ENCODE measurements around the gene UAP1L1.

The UAP1L1 gene

GRCh38 chr9:137108608-137109249, 31.4 kb downstream of the UAP1L1 start:
- Histone ChIP-seq H3K9me3 (ENCODE audit: control insufficient read depth in 1 of 2, low read length in 2 of 2) (no peaks in the 10 kb centered on the region), H3K4me1 (ENCODE audit: control insufficient read depth in 1 of 2, insufficient read depth in 2 of 2, low read length in 2 of 2) (no peaks in the 10 kb centered on the region), H3K4me3 (ENCODE audit: low read depth in 1 of 2, low read length in 2 of 2) (no peak overlapping the region), H3K27ac (ENCODE audit: low read length) (no peak overlapping the region), H3K36me3 (ENCODE audit: control insufficient read depth in 1 of 2, insufficient read depth in 2 of 2, low read length in 2 of 2) (peaks cover 3 to 74% of the 10 kb centered on the region in 2 donors), H3K27me3 (ENCODE audit: low read depth, low read length) (no peaks in the 10 kb centered on the region)

GRCh38 chr9:137109250-137110146, 32.2 kb downstream of the UAP1L1 start:
- Histone ChIP-seq H3K27me3 (ENCODE audit: low read depth, low read length) (no peaks in the 10 kb centered on the region), H3K27ac (ENCODE audit: low read length) (no peak overlapping the region), H3K4me1 (ENCODE audit: control insufficient read depth in 1 of 2, insufficient read depth in 2 of 2, low read length in 2 of 2) (no peaks in the 10 kb centered on the region), H3K9me3 (ENCODE audit: control insufficient read depth in 1 of 2, low read length in 2 of 2) (no peaks in the 10 kb centered on the region), H3K4me3 (ENCODE audit: low read depth in 1 of 2, low read length in 2 of 2) (no peak overlapping the region), H3K36me3 (ENCODE audit: control insufficient read depth in 1 of 2, insufficient read depth in 2 of 2, low read length in 2 of 2) (peaks cover 0 to 68% of the 10 kb centered on the region in 2 donors)

GRCh38 chr9:137110147-137110910, 33.0 kb downstream of the UAP1L1 start:
- Histone ChIP-seq H3K27ac (ENCODE audit: low read length) (no peak overlapping the region), H3K36me3 (ENCODE audit: control insufficient read depth in 1 of 2, insufficient read depth in 2 of 2, low read length in 2 of 2) (peaks cover 0 to 63% of the 10 kb centered on the region in 2 donors), H3K27me3 (ENCODE audit: low read depth, low read length) (no peaks in the 10 kb centered on the region), H3K4me3 (ENCODE audit: low read depth in 1 of 2, low read length in 2 of 2) (no peak overlapping the region), H3K4me1 (ENCODE audit: control insufficient read depth in 1 of 2, insufficient read depth in 2 of 2, low read length in 2 of 2) (peaks cover 0 to 6% of the 10 kb centered on the region in 2 donors), H3K9me3 (ENCODE audit: control insufficient read depth in 1 of 2, low read length in 2 of 2) (no peaks in the 10 kb centered on the region)

- Histone ChIP-seq H3K9me3 (ENCODE audit: control insufficient read depth in 1 of 2, low read length in 2 of 2) (no peaks in the 10 kb centered on the region), H3K4me1 (ENCODE audit: control insufficient read depth in 1 of 2, insufficient read depth in 2 of 2, low read length in 2 of 2) (peaks cover 0 to 6% of the 10 kb centered on the region in 2 donors), H3K27ac (ENCODE audit: low read length) (no peak overlapping the region), H3K27me3 (ENCODE audit: low read depth, low read length) (no peaks in the 10 kb centered on the region), H3K36me3 (ENCODE audit: control insufficient read depth in 1 of 2, insufficient read depth in 2 of 2, low read length in 2 of 2) (peaks cover 0 to 55% of the 10 kb centered on the region in 2 donors), H3K4me3 (ENCODE audit: low read depth in 1 of 2, low read length in 2 of 2) (no peak overlapping the region)
These were observed 33.8 kb downstream of the UAP1L1 start for GRCh38 chr9:137110911-137111787.

- H3K27me3 ChIP-seq (ENCODE audit: low read depth, low read length), result no peaks in the 10 kb centered on the region
- peaks cover 0 to 6% of the 10 kb centered on the region in 2 donors for H3K4me1 ChIP-seq (ENCODE audit: control insufficient read depth in 1 of 2, insufficient read depth in 2 of 2, low read length in 2 of 2)
- H3K36me3 ChIP-seq (ENCODE audit: control insufficient read depth in 1 of 2, insufficient read depth in 2 of 2, low read length in 2 of 2), result peaks cover 0 to 47% of the 10 kb centered on the region in 2 donors
- no peaks in the 10 kb centered on the region for H3K9me3 ChIP-seq (ENCODE audit: control insufficient read depth in 1 of 2, low read length in 2 of 2)
- H3K27ac ChIP-seq (ENCODE audit: low read length), result no peak overlapping the region
- no peak overlapping the region for H3K4me3 ChIP-seq (ENCODE audit: low read depth in 1 of 2, low read length in 2 of 2)
These were observed 34.7 kb downstream of the UAP1L1 start for GRCh38 chr9:137111788-137112563.

GRCh38 chr9:137112564-137113384, 35.5 kb downstream of the UAP1L1 start:
- no peak overlapping the region for H3K27ac ChIP-seq (ENCODE audit: low read length)
- no peaks in the 10 kb centered on the region for H3K27me3 ChIP-seq (ENCODE audit: low read depth, low read length)
- H3K36me3 ChIP-seq (ENCODE audit: control insufficient read depth in 1 of 2, insufficient read depth in 2 of 2, low read length in 2 of 2), result peaks cover 0 to 39% of the 10 kb centered on the region in 2 donors
- H3K4me1 ChIP-seq (ENCODE audit: control insufficient read depth in 1 of 2, insufficient read depth in 2 of 2, low read length in 2 of 2), result peaks cover 0 to 6% of the 10 kb centered on the region in 2 donors
- H3K9me3 ChIP-seq (ENCODE audit: control insufficient read depth in 1 of 2, low read length in 2 of 2), result no peaks in the 10 kb centered on the region
- H3K4me3 ChIP-seq (ENCODE audit: low read depth in 1 of 2, low read length in 2 of 2), result no peak overlapping the region

- no peak overlapping the region for H3K27ac ChIP-seq (ENCODE audit: low read length)
- H3K4me1 ChIP-seq (ENCODE audit: control insufficient read depth in 1 of 2, insufficient read depth in 2 of 2, low read length in 2 of 2), result peaks cover 0 to 6% of the 10 kb centered on the region in 2 donors
- H3K4me3 ChIP-seq (ENCODE audit: low read depth in 1 of 2, low read length in 2 of 2), result peak overlapping the region in 1 of 2 donors; percentile 38
- H3K36me3 ChIP-seq (ENCODE audit: control insufficient read depth in 1 of 2, insufficient read depth in 2 of 2, low read length in 2 of 2), result peaks cover 0 to 31% of the 10 kb centered on the region in 2 donors
- no peaks in the 10 kb centered on the region for H3K9me3 ChIP-seq (ENCODE audit: control insufficient read depth in 1 of 2, low read length in 2 of 2)
- H3K27me3 ChIP-seq (ENCODE audit: low read depth, low read length), result no peaks in the 10 kb centered on the region
These were observed 36.3 kb downstream of the UAP1L1 start for GRCh38 chr9:137113385-137114159.

GRCh38 chr9:137114220-137114612, 36.9 kb downstream of the UAP1L1 start:
- Histone ChIP-seq H3K27me3 (ENCODE audit: low read depth, low read length) (no peaks in the 10 kb centered on the region), H3K27ac (ENCODE audit: low read length) (no peak overlapping the region), H3K4me1 (ENCODE audit: control insufficient read depth in 1 of 2, insufficient read depth in 2 of 2, low read length in 2 of 2) (peaks cover 0 to 6% of the 10 kb centered on the region in 2 donors), H3K36me3 (ENCODE audit: control insufficient read depth in 1 of 2, insufficient read depth in 2 of 2, low read length in 2 of 2) (peaks cover 0 to 25% of the 10 kb centered on the region in 2 donors), H3K9me3 (ENCODE audit: control insufficient read depth in 1 of 2, low read length in 2 of 2) (no peaks in the 10 kb centered on the region), H3K4me3 (ENCODE audit: low read depth in 1 of 2, low read length in 2 of 2) (peak overlapping the region in 1 of 2 donors; percentile 78)
